GM12874 (cell line): ENCODE measurements around the gene KAT6B.

Source experiments
- TF ChIP-seq, protein P1 (sequence below): IDR thresholded peaks from 2 replicates; pipeline ENCODE4 v1.5.1; 2011; ENCODE audit warnings: low read depth, mild to moderate bottlenecking, control low read depth, low read length, moderate library complexity; ENCODE audit not compliant: insufficient read depth

The KAT6B gene

GRCh38 chr10:75021379-75022249 lies 195.2 kb downstream of the KAT6B start:
- TF ChIP-seq, protein P1, sequence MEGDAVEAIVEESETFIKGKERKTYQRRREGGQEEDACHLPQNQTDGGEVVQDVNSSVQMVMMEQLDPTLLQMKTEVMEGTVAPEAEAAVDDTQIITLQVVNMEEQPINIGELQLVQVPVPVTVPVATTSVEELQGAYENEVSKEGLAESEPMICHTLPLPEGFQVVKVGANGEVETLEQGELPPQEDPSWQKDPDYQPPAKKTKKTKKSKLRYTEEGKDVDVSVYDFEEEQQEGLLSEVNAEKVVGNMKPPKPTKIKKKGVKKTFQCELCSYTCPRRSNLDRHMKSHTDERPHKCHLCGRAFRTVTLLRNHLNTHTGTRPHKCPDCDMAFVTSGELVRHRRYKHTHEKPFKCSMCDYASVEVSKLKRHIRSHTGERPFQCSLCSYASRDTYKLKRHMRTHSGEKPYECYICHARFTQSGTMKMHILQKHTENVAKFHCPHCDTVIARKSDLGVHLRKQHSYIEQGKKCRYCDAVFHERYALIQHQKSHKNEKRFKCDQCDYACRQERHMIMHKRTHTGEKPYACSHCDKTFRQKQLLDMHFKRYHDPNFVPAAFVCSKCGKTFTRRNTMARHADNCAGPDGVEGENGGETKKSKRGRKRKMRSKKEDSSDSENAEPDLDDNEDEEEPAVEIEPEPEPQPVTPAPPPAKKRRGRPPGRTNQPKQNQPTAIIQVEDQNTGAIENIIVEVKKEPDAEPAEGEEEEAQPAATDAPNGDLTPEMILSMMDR = no peak

GRCh38 chr10:75023074-75023473 lies 196.7 kb downstream of the KAT6B start:
- TF ChIP-seq, protein P1 = no peak

- TF ChIP-seq, protein P1 = no peak
Measured at GRCh38 chr10:75024971-75025523, 198.6 kb downstream of the KAT6B start.

DNA sequence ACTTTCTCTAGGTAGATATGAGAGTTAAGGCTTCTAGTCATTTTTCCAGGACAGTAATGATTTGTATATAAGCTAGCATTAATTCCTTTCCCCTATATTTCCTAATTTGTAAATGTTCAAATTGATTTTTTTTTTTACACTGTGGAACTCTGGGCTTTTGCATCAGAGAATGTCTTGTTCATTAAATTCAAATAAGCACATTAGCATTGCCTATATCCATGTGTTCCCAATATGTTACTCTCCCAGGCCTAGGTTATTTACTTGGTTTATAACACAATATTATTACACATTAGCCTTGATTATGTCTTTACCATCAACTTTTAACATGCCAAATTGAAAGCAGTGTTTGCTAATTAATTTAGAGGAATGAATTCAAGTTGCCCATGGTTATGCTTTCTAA lies 201.6 kb downstream of the KAT6B start:
- TF ChIP-seq, protein P1 = no peak

GRCh38 chr10:75028748-75029147 lies 202.3 kb downstream of the KAT6B start:
- TF ChIP-seq, protein P1 = no peak

DNA sequence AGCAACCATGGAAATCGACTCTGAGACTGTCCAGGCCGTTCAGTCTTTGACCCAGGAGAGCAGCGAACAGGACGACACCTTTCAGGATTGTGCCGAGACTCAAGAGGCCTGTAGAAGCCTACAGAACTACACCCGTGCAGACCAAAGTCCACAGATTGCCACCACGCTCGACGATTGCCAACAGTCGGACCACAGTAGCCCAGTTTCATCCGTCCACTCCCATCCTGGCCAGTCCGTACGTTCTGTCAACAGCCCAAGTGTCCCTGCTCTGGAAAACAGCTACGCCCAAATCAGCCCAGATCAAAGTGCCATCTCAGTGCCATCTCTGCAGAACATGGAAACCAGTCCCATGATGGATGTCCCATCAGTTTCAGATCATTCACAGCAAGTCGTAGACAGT lies 203.0 kb downstream of the KAT6B start:
- TF ChIP-seq, protein P1 = no peak

- TF ChIP-seq, protein P1 = no peak
Measured at GRCh38 chr10:75029857-75030256, 203.5 kb downstream of the KAT6B start.
